HG03066 (cell line): ENCODE results near the gene DOCK9.

Experiments
- ATAC-seq: cut with Tn5 transposase; IDR thresholded peaks from one replicate; pipeline ENCODE4 v1.9.1; 2021; ENCODE audit warnings: low read depth; ENCODE audit not compliant: unreplicated experiment

Gene DOCK9

GRCh38 chr13:98782654-98783053 is 195.2 kb downstream of the DOCK9 start:
- ATAC-seq, result no peak

GRCh38 chr13:98781905-98782304 is 196.0 kb downstream of the DOCK9 start:
- no peak for ATAC-seq

GRCh38 chr13:98781470-98781869 is 196.4 kb downstream of the DOCK9 start:
- no peak for ATAC-seq

GRCh38 chr13:98781045-98781444 is 196.8 kb downstream of the DOCK9 start:
- ATAC-seq, result no peak

GRCh38 chr13:98780451-98780850 is 197.4 kb downstream of the DOCK9 start:
- ATAC-seq, result no peak

GRCh38 chr13:98779695-98780094 is 198.2 kb downstream of the DOCK9 start:
- ATAC-seq, result no peak

GRCh38 chr13:98778749-98779148 is 199.1 kb downstream of the DOCK9 start:
- ATAC-seq, result no peak

GRCh38 chr13:98776644-98777043 is 201.2 kb downstream of the DOCK9 start:
- no peak for ATAC-seq

- no peak for ATAC-seq
Measured at GRCh38 chr13:98775844-98776598, 201.8 kb downstream of the DOCK9 start.

GRCh38 chr13:98775386-98775785 is 202.5 kb downstream of the DOCK9 start:
- ATAC-seq, result no peak

GRCh38 chr13:98774776-98775175 is 203.1 kb downstream of the DOCK9 start:
- no peak for ATAC-seq

- ATAC-seq, result no peak
Measured at GRCh38 chr13:98773921-98774320, 203.9 kb downstream of the DOCK9 start.

GRCh38 chr13:98772794-98773452 is 204.9 kb downstream of the DOCK9 start:
- ATAC-seq, result no peak

- no peak for ATAC-seq
Measured at GRCh38 chr13:98771838-98772611, 205.8 kb downstream of the DOCK9 start.

GRCh38 chr13:98769736-98770135 is 208.1 kb downstream of the DOCK9 start:
- no peak for ATAC-seq

GRCh38 chr13:98768522-98768921 is 209.3 kb downstream of the DOCK9 start:
- ATAC-seq, result no peak

GRCh38 chr13:98766697-98767096 is 211.2 kb downstream of the DOCK9 start:
- no peak for ATAC-seq

GRCh38 chr13:98765996-98766519 is 211.8 kb downstream of the DOCK9 start:
- no peak for ATAC-seq

GRCh38 chr13:98761986-98762616 is 215.8 kb downstream of the DOCK9 start:
- ATAC-seq, result no peak

GRCh38 chr13:98761126-98761985 is 216.5 kb downstream of the DOCK9 start:
- ATAC-seq, result no peak
